ENCODE measurements around the gene GAL. TPM values are rescaled to one million over a fixed set of nuclear protein-coding genes. Genes with fewer than 3 reads are reported as not detected.

The GAL gene
- total RNA-seq, 1 donor from 2014 or later: not detected

GRCh38 chr11:68687311-68687710 lies 3.0 kb downstream of the GAL start:
- Histone ChIP-seq H3K36me3 (no peaks in the 10 kb centered on the region), H4K20me1 (ENCODE audit: low read depth) (no peaks in the 10 kb centered on the region), H3K27me3 (peaks cover 76% of the 10 kb centered on the region), H3K4me2 (no peak overlapping the region), H3K4me1 (peaks cover 15% of the 10 kb centered on the region), H3K79me2 (ENCODE audit: low read depth) (no peaks in the 10 kb centered on the region), H3F3A (ENCODE audit: low read depth) (no peaks in the 10 kb centered on the region), H3K9ac (no peak overlapping the region), H3K4me3 (no peak overlapping the region), H3K27ac (no peak overlapping the region), H2AFZ (replicated peaks) (no peak overlapping the region), H3K9me3 (ENCODE audit: low read depth) (no peaks in the 10 kb centered on the region)
- TF ChIP-seq EZH2phosphoT487 (IDR thresholded peaks at IDR 0.05) (no peak), CTCF (IDR thresholded peaks at IDR 0.05) (no peak), EZH2 (IDR thresholded peaks at IDR 0.05) (no peak)
- Mint-ChIP-seq H3K36me3 (no peaks in the 10 kb centered on the region), H3K4me1 (peaks cover 7% of the 10 kb centered on the region), H3K4me3 (no peak overlapping the region), H3K27ac (no peak overlapping the region), H3K27me3 (ENCODE audit: insufficient read depth, low read depth) (peaks cover 56% of the 10 kb centered on the region), H3K9me3 (peaks cover 4% of the 10 kb centered on the region)
- no peak for DNase-seq (ENCODE audit: low spot score)

- H4K20me1 ChIP-seq (ENCODE audit: low read depth): no peaks in the 10 kb centered on the region
- no peak overlapping the region for H3K4me3 ChIP-seq
- H2AFZ ChIP-seq (replicated peaks): no peak overlapping the region
- H3K9me3 ChIP-seq (ENCODE audit: low read depth): no peaks in the 10 kb centered on the region
- no peak overlapping the region for H3K4me2 ChIP-seq
- Mint-ChIP-seq H3K9me3 (peaks cover 1% of the 10 kb centered on the region), H3K36me3 (no peaks in the 10 kb centered on the region), H3K4me3 (no peak overlapping the region), H3K27ac (no peak overlapping the region), H3K27me3 (ENCODE audit: insufficient read depth, low read depth) (peaks cover 49% of the 10 kb centered on the region), H3K4me1 (peaks cover 4% of the 10 kb centered on the region)
- TF ChIP-seq EZH2 (IDR thresholded peaks at IDR 0.05) (no peak), EZH2phosphoT487 (IDR thresholded peaks at IDR 0.05) (no peak), CTCF (IDR thresholded peaks at IDR 0.05) (no peak)
- peaks cover 69% of the 10 kb centered on the region for H3K27me3 ChIP-seq
- H3K4me1 ChIP-seq: peaks cover 15% of the 10 kb centered on the region
- DNase-seq (ENCODE audit: low spot score): no peak
- no peaks in the 10 kb centered on the region for H3K36me3 ChIP-seq
- no peaks in the 10 kb centered on the region for H3F3A ChIP-seq (ENCODE audit: low read depth)
- H3K9ac ChIP-seq: no peak overlapping the region
- no peak overlapping the region for H3K27ac ChIP-seq
- H3K79me2 ChIP-seq (ENCODE audit: low read depth): no peaks in the 10 kb centered on the region
Measured at GRCh38 chr11:68687986-68688385, 3.6 kb downstream of the GAL start.

GRCh38 chr11:68688881-68689280 lies 4.5 kb downstream of the GAL start:
- no peak overlapping the region for H3K27ac Mint-ChIP-seq
- Histone ChIP-seq H3K4me2 (no peak overlapping the region), H3K4me1 (peaks cover 15% of the 10 kb centered on the region), H3K36me3 (no peaks in the 10 kb centered on the region), H3K9me3 (ENCODE audit: low read depth) (no peaks in the 10 kb centered on the region), H2AFZ (replicated peaks) (no peak overlapping the region), H3K27ac (no peak overlapping the region), H3K79me2 (ENCODE audit: low read depth) (no peaks in the 10 kb centered on the region), H3K9ac (no peak overlapping the region), H4K20me1 (ENCODE audit: low read depth) (no peaks in the 10 kb centered on the region), H3K4me3 (no peak overlapping the region), H3K27me3 (peaks cover 60% of the 10 kb centered on the region), H3F3A (ENCODE audit: low read depth) (no peaks in the 10 kb centered on the region)
- H3K4me1 Mint-ChIP-seq: peaks cover 2% of the 10 kb centered on the region
- H3K9me3 Mint-ChIP-seq: no peaks in the 10 kb centered on the region
- no peaks in the 10 kb centered on the region for H3K36me3 Mint-ChIP-seq
- H3K27me3 Mint-ChIP-seq (ENCODE audit: insufficient read depth, low read depth): peaks cover 45% of the 10 kb centered on the region
- TF ChIP-seq EZH2 (IDR thresholded peaks at IDR 0.05) (no peak), EZH2phosphoT487 (IDR thresholded peaks at IDR 0.05) (no peak), CTCF (IDR thresholded peaks at IDR 0.05) (no peak)
- DNase-seq (ENCODE audit: low spot score): no peak
- no peak overlapping the region for H3K4me3 Mint-ChIP-seq

Data from neural progenitor cell (in vitro differentiated cells).